NK-92 (cell line): ENCODE measurements around the gene SLC17A7.

Experiments used
- DNase-seq: peaks from one replicate; lab custom pipeline; 2025; ENCODE audit not compliant: unreplicated experiment; lab: John Stamatoyannopoulos, UW

The SLC17A7 gene

DNA sequence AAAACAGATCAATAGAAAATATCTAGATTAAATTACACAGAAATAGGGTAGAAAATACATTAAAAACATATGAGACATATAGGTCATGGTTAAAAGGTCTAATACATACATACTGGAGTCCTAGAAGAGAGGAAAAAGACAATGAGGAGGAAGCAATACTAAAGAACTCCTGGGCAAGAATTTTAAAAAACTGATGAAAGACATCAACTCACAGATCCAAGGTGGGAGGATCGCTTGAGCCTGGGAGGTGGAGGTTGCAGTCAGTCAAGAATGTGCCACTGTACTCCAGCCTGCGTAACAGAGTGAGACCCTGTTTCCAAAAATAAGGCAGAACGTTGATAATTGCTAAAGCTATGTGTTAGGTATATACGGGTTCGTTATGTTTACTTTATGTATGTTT, 58.7 kb downstream of the SLC17A7 start:
- DNase-seq, result no peak

DNA sequence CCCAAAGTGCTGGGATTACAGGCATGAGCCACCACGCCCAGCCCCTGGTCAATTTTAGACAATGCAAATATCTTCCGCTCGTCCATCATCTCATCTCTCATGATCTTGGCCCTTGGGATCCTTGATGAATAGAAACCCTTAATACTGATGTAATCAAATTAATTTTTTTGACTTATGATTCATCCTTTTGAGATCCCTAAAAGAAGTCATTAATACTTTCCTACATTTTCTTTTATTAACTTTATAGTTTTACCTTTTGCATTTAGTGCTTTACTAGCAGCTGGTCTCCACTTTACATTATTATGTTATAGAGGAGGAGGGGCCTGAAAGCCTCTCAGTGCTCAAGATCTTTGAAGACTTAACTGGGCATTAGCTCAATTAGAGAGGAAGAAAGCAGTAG, 60.9 kb downstream of the SLC17A7 start:
- no peak for DNase-seq
